GM12872 (cell line): ENCODE results near the gene ACO1.

ENCODE experiments used
- CTCF ChIP-seq: IDR thresholded peaks from 3 replicates; pipeline ENCODE4 v1.5.1; 2011; ENCODE audit warnings: low read depth, mild to moderate bottlenecking, low read length, moderate library complexity; ENCODE audit not compliant: insufficient read depth

Gene ACO1

DNA sequence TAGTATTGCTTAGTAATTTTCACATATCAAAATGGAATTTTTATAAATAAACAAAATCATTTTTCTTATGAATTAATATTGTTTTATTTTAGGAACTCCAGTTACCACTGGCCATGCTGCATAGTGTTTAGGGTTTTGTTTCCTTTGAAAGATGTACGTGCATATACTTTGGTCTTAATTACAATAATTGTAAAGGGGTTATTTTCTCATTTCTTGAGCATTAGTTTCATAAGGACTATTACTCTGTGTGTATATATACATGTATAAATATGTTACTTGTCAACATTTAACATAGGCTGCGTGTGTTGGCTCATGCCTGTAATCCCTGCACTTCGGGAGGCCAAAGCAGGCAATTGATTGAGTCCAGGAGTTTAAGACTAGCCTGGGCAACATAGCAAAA lies 21.6 kb downstream of the ACO1 start:
- no peak for TF ChIP-seq CTCF

DNA sequence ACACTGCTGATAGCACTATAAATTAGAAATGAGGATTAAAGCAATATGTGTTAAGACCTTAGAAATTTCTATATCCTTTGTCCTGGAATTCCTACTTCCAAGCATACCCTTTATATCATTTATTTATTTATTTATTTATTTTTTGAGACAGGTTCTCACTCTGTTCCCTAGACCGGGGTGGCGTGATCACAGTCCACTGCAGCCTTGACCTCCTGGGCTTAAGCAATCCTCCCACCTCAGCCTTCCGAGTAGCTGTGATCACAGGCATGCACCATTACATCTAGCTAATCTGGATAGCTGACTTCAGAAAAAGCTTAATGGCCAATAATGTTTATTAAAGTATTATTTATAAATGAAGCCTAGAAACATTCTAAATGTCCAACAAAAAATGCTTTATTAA lies 27.3 kb downstream of the ACO1 start:
- TF ChIP-seq CTCF, result no peak

DNA sequence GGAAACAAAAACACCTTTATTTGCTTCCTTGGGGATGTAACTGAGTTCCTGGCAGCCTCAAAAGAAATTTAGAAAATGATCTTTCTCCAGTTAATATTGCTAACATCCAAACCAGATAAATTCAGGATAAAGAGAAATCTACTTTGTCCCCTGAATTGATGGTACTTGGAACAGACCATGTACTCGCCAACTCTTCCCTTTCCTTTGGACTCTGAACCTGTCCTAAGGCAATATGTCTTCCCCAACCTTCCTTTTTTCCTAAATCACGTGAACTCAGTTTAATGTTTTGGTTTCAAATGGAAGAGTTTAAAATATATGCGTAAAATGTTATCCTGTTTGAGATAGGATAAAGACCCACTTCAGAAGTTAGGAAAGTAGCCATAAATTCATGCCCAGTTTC lies 28.0 kb downstream of the ACO1 start:
- no peak for TF ChIP-seq CTCF

- TF ChIP-seq CTCF, result no peak
Observed at GRCh38 chr9:32413424-32413823, 29.0 kb downstream of the ACO1 start.

- TF ChIP-seq CTCF, result no peak
Observed at GRCh38 chr9:32414856-32415255, 30.4 kb downstream of the ACO1 start.

DNA sequence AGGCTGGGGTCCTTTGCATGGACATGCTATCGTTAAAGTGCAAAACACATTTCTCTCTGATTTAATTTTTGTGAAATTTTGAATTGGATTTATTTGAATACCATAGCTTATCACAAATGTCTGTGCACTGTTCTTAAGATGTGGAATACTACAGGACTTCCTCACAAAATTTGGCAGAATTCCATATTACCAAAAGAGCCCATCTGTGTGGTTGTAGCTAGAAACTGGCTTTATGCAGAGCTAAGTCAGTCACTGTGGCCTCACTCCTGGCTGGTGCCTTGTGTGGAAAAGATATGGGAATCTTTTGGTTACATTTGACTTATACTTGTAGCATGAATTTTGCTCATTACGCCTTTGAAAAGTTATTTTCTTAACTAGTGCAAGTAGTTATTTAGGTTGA lies 35.5 kb downstream of the ACO1 start:
- TF ChIP-seq CTCF, result no peak

DNA sequence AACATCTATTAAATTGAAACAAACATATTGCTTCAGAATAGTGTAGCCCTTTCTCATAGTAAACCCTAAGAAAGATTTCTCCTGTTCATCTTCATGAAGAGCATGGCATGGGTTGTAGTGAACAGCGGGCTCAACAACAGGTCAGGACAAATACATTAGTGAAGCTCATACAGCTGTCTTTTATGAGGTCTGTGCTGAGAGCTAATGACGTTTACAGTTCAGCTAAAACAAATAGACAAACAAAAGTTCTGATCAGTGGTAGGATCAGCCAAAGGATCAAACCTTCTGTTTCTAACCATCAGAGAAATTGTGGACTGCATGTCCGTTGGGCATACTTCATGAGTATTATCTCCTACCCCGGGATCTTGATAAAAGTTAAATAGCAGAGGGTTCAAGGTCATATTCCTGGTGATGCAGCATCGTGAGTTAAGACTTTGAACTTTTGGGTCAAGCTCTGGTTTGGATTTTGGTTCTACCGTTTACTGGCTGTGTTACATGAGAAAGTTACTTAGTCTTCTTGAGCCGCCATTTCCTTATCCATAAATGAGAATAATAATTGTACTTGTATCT lies 37.9 kb downstream of the ACO1 start:
- TF ChIP-seq CTCF, result no peak
